IMR-90 (cell line): ENCODE data around the gene MYL2. TPM values are rescaled to one million over a fixed set of nuclear protein-coding genes. Genes with fewer than 3 reads are reported as not detected.

Experiments
- ATAC-seq: fragments of 200-7000 bp; cut with Tn5 transposase; 2 replicates; pipeline ENCODE4 v1.9.1; 2020; ENCODE audit warnings: low read depth, mild to moderate bottlenecking, moderate library complexity
- BruUV-seq: library from RNA; stranded (reverse); fragments of 400-500 nt; replicated peaks from 2 replicates; lab custom pipeline; 2021; lab: Mats Ljungman, UMichigan
- CTCF ChIA-PET: fragments of 300-600 bp; formaldehyde crosslinking; extraction: SDS; loops from one replicate; lab custom pipeline; 2021; ENCODE audit warnings: antibody characterized with exemption; lab: Yijun Ruan, JAX
- POLR2A ChIA-PET: fragments of 300-600 bp; sonication (Branson Sonifier 250); formaldehyde crosslinking; loops from one replicate; lab custom pipeline; 2022; ENCODE audit warnings: antibody characterized with exemption; ENCODE audit not compliant: unreplicated experiment; lab: Charles Lee
- DNase-seq: peaks from one replicate; pipeline ENCODE4 v3.0.0; 2013
- H2AFZ ChIP-seq: replicated peaks from 2 replicates; pipeline ENCODE3; 2013; ENCODE audit warnings: low read length, mild to moderate bottlenecking; ENCODE audit not compliant: poor library complexity
- H2AK5ac ChIP-seq: 2 replicates; pipeline ENCODE4 v1.6.1; 2013; ENCODE audit warnings: low read depth, low read length, inconsistent platforms
- H2AK9ac ChIP-seq: replicated peaks from 2 replicates; pipeline ENCODE3; 2013; ENCODE audit warnings: mild to moderate bottlenecking, low read depth, low read length, moderate library complexity; ENCODE audit not compliant: poor library complexity
- H2BK120ac ChIP-seq: 2 replicates; pipeline ENCODE4 v1.6.1; 2013; ENCODE audit warnings: low read depth, low read length, inconsistent platforms
- H2BK15ac ChIP-seq: 3 replicates; pipeline ENCODE4 v1.6.1; 2013; ENCODE audit warnings: low read depth, low read length, inconsistent platforms
- H2BK20ac ChIP-seq: 2 replicates; pipeline ENCODE4 v1.6.1; 2013; ENCODE audit warnings: low read depth, mild to moderate bottlenecking, inconsistent platforms, low read length, moderate library complexity
- H2BK5ac ChIP-seq: 2 replicates; pipeline ENCODE4 v1.6.1; 2013; ENCODE audit warnings: mild to moderate bottlenecking, low read depth, low read length, inconsistent platforms; ENCODE audit not compliant: poor library complexity, severe bottlenecking
- H3K14ac ChIP-seq: replicated peaks from 2 replicates; pipeline ENCODE4 v1.6.1; 2013; ENCODE audit warnings: low read depth, low read length, inconsistent platforms
- H3K18ac ChIP-seq: 2 replicates; pipeline ENCODE4 v1.6.1; 2013; ENCODE audit warnings: low read depth, low read length, control low read depth
- H3K23ac ChIP-seq: 2 replicates; pipeline ENCODE4 v1.6.1; 2013; ENCODE audit warnings: low read depth, low read length, inconsistent platforms
- H3K27ac ChIP-seq: 2 replicates; pipeline ENCODE4 v1.5.1; 2013; ENCODE audit warnings: mild to moderate bottlenecking, control low read depth, low read length; ENCODE audit not compliant: insufficient read depth
- H3K27me3 ChIP-seq: 2 replicates; pipeline ENCODE4 v1.6.1; 2013; ENCODE audit warnings: low read length; ENCODE audit not compliant: control insufficient read depth, insufficient read depth
- H3K36me3 ChIP-seq: 2 replicates; pipeline ENCODE4 v1.6.1; 2013; ENCODE audit warnings: low read length, mixed read lengths; ENCODE audit not compliant: control insufficient read depth, insufficient read depth
- H3K4ac ChIP-seq: 2 replicates; pipeline ENCODE4 v1.6.1; 2013; ENCODE audit warnings: low read depth, low read length, inconsistent platforms
- H3K4me1 ChIP-seq: 2 replicates; pipeline ENCODE4 v1.6.1; 2013; ENCODE audit warnings: low read length, mixed read lengths; ENCODE audit not compliant: control insufficient read depth, insufficient read depth
- H3K4me2 ChIP-seq: 2 replicates; pipeline ENCODE4 v1.6.1; 2013; ENCODE audit warnings: low read depth, mild to moderate bottlenecking, control low read depth, low read length, moderate library complexity
- H3K4me3 ChIP-seq: 2 replicates; pipeline ENCODE4 v1.5.1; 2013; ENCODE audit warnings: low read depth, mild to moderate bottlenecking, control low read depth, low read length, moderate library complexity; ENCODE audit not compliant: insufficient read depth
- H3K56ac ChIP-seq: 2 replicates; pipeline ENCODE4 v1.6.1; 2013; ENCODE audit warnings: low read length, inconsistent platforms; ENCODE audit not compliant: insufficient read depth; ENCODE audit errors: extremely low read depth
- H3K79me1 ChIP-seq, 2 experiments: 2 replicates each; pipeline ENCODE4 v1.6.1; 2013; ENCODE audit warnings: low read length in 2 of 2, inconsistent platforms in 1 of 2, low read depth in 1 of 2
- H3K9ac ChIP-seq: 2 replicates; pipeline ENCODE4 v1.6.1; 2013; ENCODE audit warnings: low read depth, low read length, control low read depth
- H3K9me1 ChIP-seq: 2 replicates; pipeline ENCODE4 v1.6.1; 2013; ENCODE audit warnings: low read length, inconsistent platforms; ENCODE audit not compliant: insufficient read depth
- H3K9me3 ChIP-seq: 2 replicates; pipeline ENCODE4 v1.6.1; 2013; ENCODE audit warnings: low read length; ENCODE audit not compliant: control insufficient read depth, insufficient read depth
- H4K20me1 ChIP-seq: 2 replicates; pipeline ENCODE4 v1.6.1; 2013; ENCODE audit warnings: low read length, inconsistent platforms; ENCODE audit not compliant: insufficient read depth
- H4K5ac ChIP-seq: 2 replicates; pipeline ENCODE4 v1.6.1; 2013; ENCODE audit warnings: mild to moderate bottlenecking, low read depth, low read length, control low read depth
- H4K8ac ChIP-seq, 2 experiments: 2 replicates each; pipeline ENCODE4 v1.6.1; 2013; ENCODE audit warnings: low read depth in 2 of 2, low read length in 2 of 2, control low read depth in 1 of 2, inconsistent platforms in 1 of 2
- H4K91ac ChIP-seq: 2 replicates; pipeline ENCODE4 v1.6.1; 2013; ENCODE audit warnings: low read depth, low read length, inconsistent platforms; ENCODE audit not compliant: insufficient read depth
- BHLHE40 ChIP-seq: fragments of 150-350 bp; IDR thresholded peaks from 2 replicates; pipeline ENCODE4 v1.6.1; 2016; ENCODE audit warnings: mild to moderate bottlenecking, low read depth, low read length
- CEBPB ChIP-seq: IDR thresholded peaks from 2 replicates; pipeline ENCODE4 v1.6.1; 2012; ENCODE audit warnings: low read depth, low read length, improper control_type of control experiment
- CHD1 ChIP-seq: IDR thresholded peaks from 2 replicates; pipeline ENCODE4 v1.6.1; 2012; ENCODE audit warnings: low read depth, low read length, improper control_type of control experiment
- FOS ChIP-seq: fragments of 150-350 bp; IDR thresholded peaks from 2 replicates; pipeline ENCODE4 v1.6.1; 2016; ENCODE audit warnings: low read depth, low read length
- MXI1 ChIP-seq: IDR thresholded peaks from 2 replicates; pipeline ENCODE4 v1.6.1; 2012; ENCODE audit warnings: low read depth, mild to moderate bottlenecking, low read length, moderate library complexity, borderline replicate concordance
- NFE2L2 ChIP-seq: fragments of 150-350 bp; IDR thresholded peaks from 2 replicates; pipeline ENCODE4 v1.6.1; 2016; ENCODE audit warnings: low read depth, mild to moderate bottlenecking, low read length
- RAD21 ChIP-seq: IDR thresholded peaks from 2 replicates; pipeline ENCODE4 v1.6.1; 2012; ENCODE audit warnings: low read length, improper control_type of control experiment
- WGBS, 2 experiments: methylation state at CpG; one replicate each; pipeline versions ENCODE4 v1.1.5 to v1.1.7; 2013; ENCODE audit warnings: missing lambda C conversion rate in 2 of 2; ENCODE audit not compliant: insufficient read length in 1 of 2; ENCODE audit errors: extremely low coverage in 2 of 2; 5-methylcytosine and 5-hydroxymethylcytosine counted together
- dilution Hi-C: fragments of 300-500 bp; cut with HindIII; formaldehyde crosslinking; loops from one replicate; pipeline ENCODE4 v1.14.3; 2018; ENCODE audit warnings: low sequenced_read_pairs; ENCODE audit not compliant: unreplicated experiment
- in situ Hi-C: fragments of 300-500 bp; cut with MboI; formaldehyde crosslinking; loops from 3 replicates; pipeline ENCODE4 v1.14.3; 2019; ENCODE audit warnings: low sequenced_read_pairs, inconsistent platforms, mixed read lengths
- intact Hi-C: fragments of 100-400 bp; cut with micrococcal nuclease; formaldehyde crosslinking; loops from 2 replicates; pipeline ENCODE4 v1.10.0; 2022
- polyA plus RNA-seq, 3 experiments: library from polyadenylated mRNA; depleted of rRNA; stranded (reverse); fragments of >200 nt; gene quantifications; 2 replicates each; pipeline ENCODE4 v1.2.3, GENCODE V29; 2012; ENCODE audit warnings: low replicate concordance in 1 of 3
- total RNA-seq: library from RNA; depleted of rRNA; stranded (reverse); fragments of >200 nt; gene quantifications from 2 replicates; pipeline ENCODE4 v1.2.3, GENCODE V29; 2012
- TF ChIP-seq, protein P1 (sequence below): conservative IDR thresholded peaks from 2 replicates; pipeline ENCODE4 v1.5.1; 2012; ENCODE audit warnings: mild to moderate bottlenecking, low read depth, low read length, improper control_type of control experiment

Gene MYL2
- total and polyA plus RNA-seq, 2 of the 4 experiments (the other 2 are of a cell fraction), result not detected

DNA sequence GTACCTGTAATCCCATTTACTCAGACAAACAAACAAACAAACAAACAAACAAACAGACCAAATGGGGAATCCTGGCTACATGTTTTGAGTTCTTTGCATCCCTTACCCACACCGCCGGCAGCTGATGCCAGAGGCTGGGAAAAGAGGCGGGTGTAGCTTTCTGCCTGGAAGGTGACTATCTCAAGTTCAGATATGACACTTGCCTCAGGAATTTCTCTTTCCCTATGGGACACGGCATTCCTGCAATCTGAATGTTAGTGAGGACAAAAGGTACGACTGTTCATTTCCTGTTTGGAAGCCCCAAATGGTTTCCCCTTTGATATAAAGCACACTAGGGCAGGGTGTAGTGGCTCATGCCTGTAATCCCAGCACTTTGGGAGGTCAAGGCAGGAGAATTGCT is 2.9 kb downstream of the MYL2 start:
- intact Hi-C loops, result no loop called here

More for the DNA sequence above, 2.9 kb downstream of the MYL2 start:
- peaks cover 2% of the 10 kb centered on the region for H3K27me3 ChIP-seq
- ChIA-PET CTCF (no interaction called here), POLR2A (no interaction called here)
- no peak overlapping the region for H3K23ac ChIP-seq
- no peak overlapping the region for H3K56ac ChIP-seq
- dilution Hi-C loops, result no loop called here
- H3K36me3 ChIP-seq, result no peaks in the 10 kb centered on the region
- no peak overlapping the region for H2BK15ac ChIP-seq
- DNase-seq (peak; percentile 17), ATAC-seq (no peak)
- no peak overlapping the region for H4K5ac ChIP-seq
- no peak overlapping the region for H2BK5ac ChIP-seq
- no peaks in the 10 kb centered on the region for H3K79me1 ChIP-seq
- no TSS peak for BruUV-seq
- H3K9me3 ChIP-seq, result no peaks in the 10 kb centered on the region
- no peak overlapping the region for H3K9ac ChIP-seq
- H3K18ac ChIP-seq, result no peak overlapping the region
- TF ChIP-seq NFE2L2, result no peak
- no peak for TF ChIP-seq BHLHE40
- no peak for TF ChIP-seq CEBPB
- no peak for TF ChIP-seq FOS
- no peak for TF ChIP-seq MXI1
- TF ChIP-seq, protein P1, sequence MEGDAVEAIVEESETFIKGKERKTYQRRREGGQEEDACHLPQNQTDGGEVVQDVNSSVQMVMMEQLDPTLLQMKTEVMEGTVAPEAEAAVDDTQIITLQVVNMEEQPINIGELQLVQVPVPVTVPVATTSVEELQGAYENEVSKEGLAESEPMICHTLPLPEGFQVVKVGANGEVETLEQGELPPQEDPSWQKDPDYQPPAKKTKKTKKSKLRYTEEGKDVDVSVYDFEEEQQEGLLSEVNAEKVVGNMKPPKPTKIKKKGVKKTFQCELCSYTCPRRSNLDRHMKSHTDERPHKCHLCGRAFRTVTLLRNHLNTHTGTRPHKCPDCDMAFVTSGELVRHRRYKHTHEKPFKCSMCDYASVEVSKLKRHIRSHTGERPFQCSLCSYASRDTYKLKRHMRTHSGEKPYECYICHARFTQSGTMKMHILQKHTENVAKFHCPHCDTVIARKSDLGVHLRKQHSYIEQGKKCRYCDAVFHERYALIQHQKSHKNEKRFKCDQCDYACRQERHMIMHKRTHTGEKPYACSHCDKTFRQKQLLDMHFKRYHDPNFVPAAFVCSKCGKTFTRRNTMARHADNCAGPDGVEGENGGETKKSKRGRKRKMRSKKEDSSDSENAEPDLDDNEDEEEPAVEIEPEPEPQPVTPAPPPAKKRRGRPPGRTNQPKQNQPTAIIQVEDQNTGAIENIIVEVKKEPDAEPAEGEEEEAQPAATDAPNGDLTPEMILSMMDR, result no peak
- no peak for TF ChIP-seq CHD1
- TF ChIP-seq RAD21, result no peak
- H2AK9ac ChIP-seq, result no peak overlapping the region
- no peaks in the 10 kb centered on the region for H3K4me1 ChIP-seq
- no peak overlapping the region for H3K4me2 ChIP-seq
- WGBS, 2 experiments, result no CpG with 5 or more reads among the region's 5 CpGs
- no peak overlapping the region for H4K91ac ChIP-seq
- no peak overlapping the region for H2BK20ac ChIP-seq
- no peak overlapping the region for H3K27ac ChIP-seq
- H3K4me3 ChIP-seq, result no peak overlapping the region
- no peak overlapping the region for H2BK120ac ChIP-seq
- no peak overlapping the region for H3K14ac ChIP-seq
- in situ Hi-C loops, result no loop called here
- H4K20me1 ChIP-seq, result no peaks in the 10 kb centered on the region
- H3K4ac ChIP-seq, result no peak overlapping the region
- H2AK5ac ChIP-seq, result no peak overlapping the region
- no peak overlapping the region for H4K8ac ChIP-seq
- no peak overlapping the region for H2AFZ ChIP-seq
- H3K9me1 ChIP-seq, result no peaks in the 10 kb centered on the region
